Lower leg skin (tissue), 4 donors: ENCODE data around the gene TBX19. TPM values are rescaled to one million over a fixed set of nuclear protein-coding genes. Genes with fewer than 3 reads are reported as not detected.

Experiments
- DNase-seq, 2 donors: peaks; one replicate each; pipeline ENCODE4 v3.0.0-alpha.2; 2019; ENCODE audit warnings: low spot score in 2 of 2
- H3K4me3 ChIP-seq: fragments of 200-600 bp; sonication (generic); 2 replicates; pipeline ENCODE4 v1.5.1; 2017; ENCODE audit warnings: mild to moderate bottlenecking, low read depth; ENCODE audit not compliant: poor library complexity, severe bottlenecking
- POLR2A ChIP-seq, 2 donors: fragments of 450-650 bp; IDR thresholded peaks; one replicate each; pipeline ENCODE4 v1.6.1; 2016 to 2017; ENCODE audit warnings: antibody characterized with exemption in 2 of 2, mild to moderate bottlenecking in 1 of 2, moderate library complexity in 1 of 2
- WGBS, 2 donors: methylation state at CpG; one replicate each; pipeline ENCODE4 v1.1.5; 2018; 5-methylcytosine and 5-hydroxymethylcytosine counted together
- intact Hi-C: fragments of 100-400 bp; cut with DNase I; formaldehyde crosslinking; loops from one replicate; pipeline ENCODE4 v1.15.0; 2023; ENCODE audit warnings: low total_unique reads
- total RNA-seq, 4 donors: library from RNA; depleted of rRNA; stranded (reverse); fragments of >200 nt; gene quantifications; one replicate each; pipeline ENCODE4 v1.1.0, GENCODE V29; 2016
- TF ChIP-seq, protein P1 (sequence below), 3 donors: fragments of 450-650 bp; IDR thresholded peaks; one replicate each; pipeline ENCODE4 v1.5.1; 2016; ENCODE audit warnings: antibody characterized with exemption in 3 of 3, mild to moderate bottlenecking in 3 of 3, moderate library complexity in 2 of 3

The TBX19 gene
- total RNA-seq, 4 donors from 2014 or later = 1.8 to 7.5 (median 3.5) TPM

DNA sequence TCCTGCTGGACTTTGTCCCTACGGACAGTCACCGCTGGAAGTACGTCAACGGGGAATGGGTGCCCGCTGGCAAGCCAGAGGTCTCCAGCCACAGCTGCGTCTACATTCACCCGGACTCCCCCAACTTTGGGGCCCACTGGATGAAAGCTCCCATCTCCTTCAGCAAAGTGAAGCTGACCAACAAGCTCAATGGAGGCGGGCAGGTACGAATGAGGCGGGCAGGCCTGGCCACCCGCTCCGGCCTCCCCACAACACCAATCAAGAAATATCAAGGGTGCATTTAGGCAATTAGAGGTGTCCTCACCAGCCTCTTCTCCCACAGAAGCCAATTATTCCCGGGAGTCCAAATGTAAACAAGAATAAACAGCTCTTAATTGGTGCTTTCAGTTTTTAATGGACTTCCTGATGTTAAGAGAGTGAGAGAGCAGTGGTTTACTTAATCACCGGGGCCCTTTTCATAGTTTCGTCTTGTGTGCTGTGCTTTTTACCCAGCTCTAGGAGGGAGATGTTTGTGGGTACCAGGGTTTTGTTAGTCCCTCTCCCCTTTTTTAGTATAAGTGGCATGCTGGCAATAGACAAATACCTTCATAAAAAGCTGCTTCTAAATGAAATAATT lies 10.7 kb downstream of the TBX19 start:
- intact Hi-C loops = no loop called here
- H3K4me3 ChIP-seq = no peak overlapping the region
- DNase-seq = no peak
- TF ChIP-seq, protein P1, sequence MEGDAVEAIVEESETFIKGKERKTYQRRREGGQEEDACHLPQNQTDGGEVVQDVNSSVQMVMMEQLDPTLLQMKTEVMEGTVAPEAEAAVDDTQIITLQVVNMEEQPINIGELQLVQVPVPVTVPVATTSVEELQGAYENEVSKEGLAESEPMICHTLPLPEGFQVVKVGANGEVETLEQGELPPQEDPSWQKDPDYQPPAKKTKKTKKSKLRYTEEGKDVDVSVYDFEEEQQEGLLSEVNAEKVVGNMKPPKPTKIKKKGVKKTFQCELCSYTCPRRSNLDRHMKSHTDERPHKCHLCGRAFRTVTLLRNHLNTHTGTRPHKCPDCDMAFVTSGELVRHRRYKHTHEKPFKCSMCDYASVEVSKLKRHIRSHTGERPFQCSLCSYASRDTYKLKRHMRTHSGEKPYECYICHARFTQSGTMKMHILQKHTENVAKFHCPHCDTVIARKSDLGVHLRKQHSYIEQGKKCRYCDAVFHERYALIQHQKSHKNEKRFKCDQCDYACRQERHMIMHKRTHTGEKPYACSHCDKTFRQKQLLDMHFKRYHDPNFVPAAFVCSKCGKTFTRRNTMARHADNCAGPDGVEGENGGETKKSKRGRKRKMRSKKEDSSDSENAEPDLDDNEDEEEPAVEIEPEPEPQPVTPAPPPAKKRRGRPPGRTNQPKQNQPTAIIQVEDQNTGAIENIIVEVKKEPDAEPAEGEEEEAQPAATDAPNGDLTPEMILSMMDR (IDR thresholded peaks at IDR 0.05) = no peak
- TF ChIP-seq POLR2A (IDR thresholded peaks at IDR 0.05) = no peak
- WGBS, 2 donors = 91 to 95% methylated on average over 15 of the region's 15 CpGs

DNA sequence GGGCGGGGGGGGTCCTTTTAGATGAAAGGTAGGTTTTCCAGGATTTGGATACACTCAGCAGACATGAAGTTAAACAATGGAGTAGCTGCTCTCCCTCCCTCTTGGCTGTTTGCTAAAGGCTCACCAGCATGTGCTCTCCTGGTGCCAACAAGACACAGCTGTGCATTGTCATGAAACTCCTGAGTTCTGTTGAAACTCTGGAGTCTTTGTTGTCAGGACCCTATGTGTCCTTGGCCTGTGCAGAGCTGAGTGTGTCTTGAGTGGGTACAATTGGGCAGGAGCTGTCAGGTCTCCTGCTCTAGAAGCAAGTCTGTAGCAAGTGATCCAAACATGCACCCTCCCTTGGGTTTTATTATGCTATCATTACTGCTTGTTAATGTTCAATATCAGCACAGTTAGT lies 12.7 kb downstream of the TBX19 start:
- WGBS, 2 donors = 87 to 93% methylated on average over 1 of the region's 1 CpG
- intact Hi-C loops = no loop called here
- H3K4me3 ChIP-seq = no peak overlapping the region
- no peak for DNase-seq
- TF ChIP-seq, protein P1 (IDR thresholded peaks at IDR 0.05) = no peak
- no peak for TF ChIP-seq POLR2A (IDR thresholded peaks at IDR 0.05)

DNA sequence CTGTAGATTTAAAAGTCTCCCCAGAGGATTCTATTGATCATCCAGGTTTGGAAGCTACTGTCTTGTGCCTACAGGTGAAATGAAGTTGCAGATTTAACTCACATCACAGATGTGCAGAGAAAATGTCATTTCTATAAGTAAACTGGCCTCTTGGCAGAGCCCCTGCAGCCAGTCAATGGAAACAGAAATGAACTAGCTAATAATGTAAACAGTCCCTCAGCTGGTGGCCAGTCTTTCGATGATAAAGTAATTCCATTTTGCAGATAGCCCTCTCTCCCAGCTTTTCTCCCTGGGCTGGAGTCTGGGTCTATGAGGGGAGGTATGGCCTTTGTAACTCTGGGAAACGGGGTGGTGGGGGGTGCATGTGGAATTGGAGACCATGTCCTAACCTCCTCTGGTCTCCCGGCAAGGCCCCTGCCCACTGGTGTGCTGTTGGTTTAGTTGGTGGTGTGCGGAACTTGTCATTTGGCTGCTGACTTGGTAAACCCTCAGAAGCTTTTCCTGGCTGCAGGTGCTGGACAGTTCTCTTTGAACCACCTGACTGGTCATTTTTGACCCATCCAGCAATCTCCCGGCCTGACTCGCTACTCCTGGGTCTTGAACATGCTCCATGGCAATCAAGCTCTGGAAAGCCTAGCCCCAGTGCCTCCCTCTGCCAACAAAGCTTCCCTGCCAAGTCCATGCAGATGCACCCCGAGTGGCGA lies 14.9 kb downstream of the TBX19 start:
- no peak for DNase-seq
- 92 to 96% methylated on average over 8 of the region's 8 CpGs for WGBS, 2 donors
- TF ChIP-seq, protein P1 (IDR thresholded peaks at IDR 0.05) = no peak
- TF ChIP-seq POLR2A (IDR thresholded peaks at IDR 0.05) = no peak
- no peak overlapping the region for H3K4me3 ChIP-seq
- intact Hi-C loops = no loop called here

DNA sequence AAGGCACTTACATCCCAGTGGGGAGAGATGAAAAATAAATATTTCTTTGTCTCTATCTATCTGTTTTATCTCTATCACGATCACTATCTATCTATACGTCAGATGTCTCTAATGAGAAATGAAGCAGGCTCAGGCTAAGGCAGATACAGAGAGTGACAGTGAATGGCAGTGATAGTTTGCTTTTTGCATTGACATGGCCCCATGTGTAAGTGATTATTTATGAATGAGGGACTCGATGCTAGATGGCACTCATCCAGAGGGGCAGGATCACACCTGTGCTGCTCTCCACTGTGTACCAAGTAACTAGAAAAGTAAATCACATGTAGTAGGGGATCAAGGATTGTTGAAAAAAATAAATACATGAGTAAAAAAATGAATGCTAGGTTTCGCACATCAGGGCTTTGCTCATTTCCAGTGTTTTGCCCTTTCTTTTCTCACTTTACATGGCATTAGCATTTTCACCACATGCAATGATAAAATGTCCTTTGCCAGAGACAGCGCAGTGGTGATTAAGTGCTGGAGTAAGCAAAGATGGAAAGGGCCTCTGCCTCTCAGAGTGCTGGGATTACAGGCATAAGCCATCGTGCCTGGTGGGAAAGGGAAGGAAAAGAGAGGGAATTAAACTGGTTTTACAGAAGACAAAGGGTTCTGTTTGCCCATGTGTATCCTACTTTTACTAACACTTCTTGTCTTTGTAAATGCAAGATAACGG lies 16.5 kb downstream of the TBX19 start:
- WGBS, 2 donors = 79 to 81% methylated on average over 7 of the region's 7 CpGs
- TF ChIP-seq, protein P1 (IDR thresholded peaks at IDR 0.05) = no peak
- no peak for TF ChIP-seq POLR2A (IDR thresholded peaks at IDR 0.05)
- intact Hi-C loops = no loop called here

DNA sequence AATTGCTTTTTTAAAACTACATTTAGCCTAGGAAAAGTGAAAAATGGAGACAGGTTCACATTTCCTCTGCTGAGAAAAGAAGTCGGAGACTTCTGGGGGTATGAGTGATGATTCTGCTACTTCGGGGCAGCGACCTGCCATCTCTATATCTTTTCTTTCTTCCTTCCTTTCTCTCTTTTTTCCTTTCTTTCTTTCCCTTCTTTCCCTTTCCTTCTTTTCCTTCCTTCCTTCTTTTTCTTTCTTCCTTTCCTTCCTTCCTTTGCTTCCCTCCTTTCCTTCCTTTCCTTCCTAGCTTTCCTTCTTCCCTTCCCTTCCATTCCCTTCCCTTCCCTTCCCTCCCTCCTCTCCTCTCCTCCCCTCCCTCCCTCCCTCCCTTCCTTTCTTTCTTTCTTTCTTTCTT lies 17.8 kb downstream of the TBX19 start:
- TF ChIP-seq, protein P1 (IDR thresholded peaks at IDR 0.05) = no peak
- TF ChIP-seq POLR2A (IDR thresholded peaks at IDR 0.05) = no peak
- no peak overlapping the region for H3K4me3 ChIP-seq
- no peak for DNase-seq
- intact Hi-C loops = no loop called here
- WGBS, 2 donors = 93 to 96% methylated on average over 3 of the region's 3 CpGs

More for the DNA sequence above, 16.5 kb downstream of the TBX19 start:
- H3K4me3 ChIP-seq = no peak overlapping the region
- no peak for DNase-seq
